Smooth muscle cell (in vitro differentiated cells): ENCODE results near the gene ITFG1. TPM values are rescaled to one million over a fixed set of nuclear protein-coding genes. Genes with fewer than 3 reads are reported as not detected.
"Not testable (repeated sequence)": the region's sequence is repeated elsewhere in the genome, so short reads cannot be mapped to it uniquely, and the experiment has no call there.

Experiments used
- DNase-seq: peaks from one replicate; lab custom pipeline; 2025; ENCODE audit not compliant: unreplicated experiment; lab: John Stamatoyannopoulos, UW
- H2AFZ ChIP-seq: fragments of 200-600 bp; sonication (generic); 2 replicates; pipeline ENCODE4 v1.6.0; 2016; ENCODE audit warnings: antibody characterized with exemption, low read depth, mild to moderate bottlenecking
- H3F3A ChIP-seq: fragments of 200-600 bp; sonication (generic); 2 replicates; pipeline ENCODE4 v1.6.0; 2017; ENCODE audit warnings: antibody characterized with exemption, low read depth
- H3K27ac ChIP-seq: fragments of 200-600 bp; sonication (generic); 2 replicates; pipeline ENCODE4 v1.5.1; 2016; ENCODE audit warnings: low read depth, mild to moderate bottlenecking
- H3K27me3 ChIP-seq: fragments of 200-600 bp; sonication (generic); 2 replicates; pipeline ENCODE4 v1.6.1; 2016; ENCODE audit warnings: low read depth, mild to moderate bottlenecking
- H3K36me3 ChIP-seq: fragments of 200-600 bp; sonication (generic); 2 replicates; pipeline ENCODE4 v1.5.1; 2016; ENCODE audit warnings: low read depth
- H3K4me1 ChIP-seq: fragments of 200-600 bp; sonication (generic); 2 replicates; pipeline ENCODE4 v1.5.1; 2016; ENCODE audit warnings: low read depth
- H3K4me2 ChIP-seq: fragments of 200-600 bp; sonication (generic); 2 replicates; pipeline ENCODE4 v1.6.0; 2016; ENCODE audit warnings: mild to moderate bottlenecking
- H3K4me3 ChIP-seq: fragments of 200-600 bp; sonication (generic); 2 replicates; pipeline ENCODE4 v1.5.1; 2016; ENCODE audit warnings: mild to moderate bottlenecking
- H3K79me2 ChIP-seq: fragments of 200-600 bp; sonication (generic); 2 replicates; pipeline ENCODE4 v1.6.0; 2016; ENCODE audit warnings: low read depth, mild to moderate bottlenecking
- H3K9ac ChIP-seq: fragments of 200-600 bp; sonication (generic); 2 replicates; pipeline ENCODE4 v1.6.0; 2016; ENCODE audit warnings: low read depth
- H3K9me3 ChIP-seq: fragments of 200-600 bp; sonication (generic); replicated peaks from 2 replicates; pipeline ENCODE4 v1.5.1; 2016; ENCODE audit warnings: low read depth
- H4K20me1 ChIP-seq: fragments of 200-600 bp; sonication (generic); 2 replicates; pipeline ENCODE4 v1.6.0; 2016; ENCODE audit warnings: low read depth
- CTCF ChIP-seq: fragments of 200-600 bp; sonication (generic); IDR thresholded peaks from 2 replicates; pipeline ENCODE4 v1.5.1; 2017; ENCODE audit warnings: borderline replicate concordance, mild to moderate bottlenecking, antibody characterized with exemption; ENCODE audit not compliant: insufficient read depth, poor library complexity, severe bottlenecking
- WGBS: methylation state at CpG from one replicate; pipeline ENCODE4 v1.1.7; 2016; ENCODE audit warnings: low lambda C conversion rate; 5-methylcytosine and 5-hydroxymethylcytosine counted together
- polyA plus RNA-seq: library from polyadenylated mRNA; unstranded; fragments of >200 nt; fragmentation: Nextera tagmentation; extraction: Ambion mirVana; gene quantifications from 2 replicates; pipeline ENCODE4 v1.2.1, GENCODE V29; 2016
- total RNA-seq: library from RNA; depleted of rRNA; stranded (reverse); fragments of >200 nt; gene quantifications from 2 replicates; pipeline ENCODE4 v1.2.3, GENCODE V29; 2014

ITFG1 gene
- total and polyA plus RNA-seq, 2 experiments from 2014 or later, result 75.2 to 100 TPM

DNA sequence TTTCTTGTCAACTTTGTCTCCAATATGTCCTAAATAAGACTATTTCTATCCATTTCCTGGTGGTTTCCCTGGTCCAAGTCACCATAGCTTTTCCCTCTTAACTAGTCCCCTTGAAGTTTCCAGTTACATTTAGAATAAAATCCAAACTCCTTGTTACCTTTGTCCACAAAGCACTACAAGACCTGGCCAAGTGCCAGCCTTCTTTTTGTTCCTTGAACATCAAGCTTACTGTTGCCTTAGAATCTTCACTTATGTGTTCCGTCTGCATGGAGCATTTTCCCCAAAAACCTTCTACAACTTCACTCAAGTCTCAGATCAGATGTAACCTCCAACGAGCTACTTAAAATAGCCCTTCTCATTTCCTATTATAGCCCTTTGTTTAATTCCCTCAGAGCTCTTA is 101.4 kb downstream of the ITFG1 start:
- no peak for DNase-seq
- Histone ChIP-seq H3K4me2 (no peak overlapping the region), H4K20me1 (peaks cover 9% of the 10 kb centered on the region), H3F3A (no peaks in the 10 kb centered on the region), H3K4me1 (no peaks in the 10 kb centered on the region), H3K9ac (no peak overlapping the region), H2AFZ (no peak overlapping the region), H3K36me3 (no peaks in the 10 kb centered on the region), H3K79me2 (no peaks in the 10 kb centered on the region), H3K27ac (no peak overlapping the region), H3K9me3 (no peaks in the 10 kb centered on the region), H3K27me3 (no peaks in the 10 kb centered on the region), H3K4me3 (no peak overlapping the region)
- TF ChIP-seq CTCF, result no peak
- 96% methylated on average over 2 of the region's 2 CpGs for WGBS

DNA sequence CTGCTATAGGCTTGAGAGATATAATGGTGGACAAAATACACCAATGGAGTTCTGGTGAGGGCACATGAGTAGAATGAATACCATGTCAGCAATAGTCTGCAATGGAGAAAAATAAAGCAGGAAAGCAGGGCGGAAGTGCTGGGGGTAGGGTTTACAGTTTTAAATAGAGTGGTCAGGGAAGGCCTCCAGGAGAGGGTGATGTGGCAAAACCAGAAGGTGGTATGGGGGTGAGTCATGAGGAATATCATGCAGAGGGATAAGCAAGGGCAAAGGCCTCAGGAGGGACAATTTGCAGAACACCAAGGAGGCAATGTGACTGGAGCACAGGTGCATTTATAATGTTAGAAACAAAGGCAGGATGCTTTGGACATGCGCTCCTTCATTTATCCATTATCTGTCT is 102.0 kb downstream of the ITFG1 start:
- DNase-seq, result no peak
- no peaks in the 10 kb centered on the region for H3K79me2 ChIP-seq
- no peak for TF ChIP-seq CTCF

GRCh38 chr16:47349029-47349428 is 111.8 kb downstream of the ITFG1 start:
- H3K4me3 ChIP-seq, H3K79me2 ChIP-seq, H3K4me1 ChIP-seq, H3F3A ChIP-seq, H3K27ac ChIP-seq, H4K20me1 ChIP-seq, H3K36me3 ChIP-seq, H3K4me2 ChIP-seq, H3K9ac ChIP-seq, H3K9me3 ChIP-seq, H2AFZ ChIP-seq, DNase-seq, H3K27me3 ChIP-seq: not testable (repeated sequence)
- 96% methylated on average over 2 of the region's 2 CpGs for WGBS

More for the DNA sequence above, 102.0 kb downstream of the ITFG1 start:
- H3K9me3 ChIP-seq, result peaks cover 6% of the 10 kb centered on the region
- peaks cover 9% of the 10 kb centered on the region for H4K20me1 ChIP-seq
- no peak overlapping the region for H2AFZ ChIP-seq
- no peak overlapping the region for H3K27ac ChIP-seq
- peaks cover 4% of the 10 kb centered on the region for H3K36me3 ChIP-seq
- no peaks in the 10 kb centered on the region for H3K27me3 ChIP-seq
- H3F3A ChIP-seq, result no peaks in the 10 kb centered on the region
- H3K4me3 ChIP-seq, result no peak overlapping the region
- 89% methylated on average over 2 of the region's 2 CpGs for WGBS
- H3K4me2 ChIP-seq, result no peak overlapping the region
- no peak overlapping the region for H3K9ac ChIP-seq
- no peaks in the 10 kb centered on the region for H3K4me1 ChIP-seq

GRCh38 chr16:47347021-47347696 is 113.7 kb downstream of the ITFG1 start:
- H3F3A ChIP-seq, DNase-seq, H3K4me1 ChIP-seq, H3K4me3 ChIP-seq, H3K4me2 ChIP-seq, H4K20me1 ChIP-seq, H3K79me2 ChIP-seq, H3K9me3 ChIP-seq, H3K36me3 ChIP-seq, H3K27ac ChIP-seq, H3K27me3 ChIP-seq, H3K9ac ChIP-seq, H2AFZ ChIP-seq: not testable (repeated sequence)
- WGBS, result 96% methylated on average over 23 of the region's 23 CpGs

DNA sequence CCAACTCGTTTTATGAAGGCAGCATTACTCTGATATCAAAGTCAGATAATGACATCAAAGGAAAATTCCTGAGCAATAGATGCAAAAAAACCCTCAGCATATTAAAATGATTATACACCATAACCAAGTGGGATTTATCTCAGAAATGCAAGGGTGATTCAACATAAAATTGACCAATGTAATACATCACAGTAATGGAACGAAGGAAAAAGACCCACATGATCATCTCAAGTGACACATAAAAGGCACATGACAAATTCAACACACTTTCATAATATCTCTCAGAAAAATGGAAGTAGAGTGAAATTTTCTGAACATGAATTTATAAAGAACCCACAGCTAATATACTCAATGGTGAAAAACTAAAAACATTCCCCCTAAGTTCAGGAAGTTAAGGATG is 118.8 kb downstream of the ITFG1 start:
- no peak overlapping the region for H3K4me2 ChIP-seq
- 85% methylated on average over 2 of the region's 2 CpGs for WGBS
- H3K27me3 ChIP-seq, result no peaks in the 10 kb centered on the region
- peaks cover 4% of the 10 kb centered on the region for H3K36me3 ChIP-seq
- no peak for TF ChIP-seq CTCF
- no peaks in the 10 kb centered on the region for H4K20me1 ChIP-seq
- H3K27ac ChIP-seq, result no peak overlapping the region
- H3K4me1 ChIP-seq, result no peaks in the 10 kb centered on the region
- H3K79me2 ChIP-seq, result no peaks in the 10 kb centered on the region
- no peak for DNase-seq
- H3F3A ChIP-seq, result no peaks in the 10 kb centered on the region
- no peak overlapping the region for H3K4me3 ChIP-seq
- H2AFZ ChIP-seq, result no peak overlapping the region
- H3K9me3 ChIP-seq, result no peaks in the 10 kb centered on the region
- no peak overlapping the region for H3K9ac ChIP-seq

DNA sequence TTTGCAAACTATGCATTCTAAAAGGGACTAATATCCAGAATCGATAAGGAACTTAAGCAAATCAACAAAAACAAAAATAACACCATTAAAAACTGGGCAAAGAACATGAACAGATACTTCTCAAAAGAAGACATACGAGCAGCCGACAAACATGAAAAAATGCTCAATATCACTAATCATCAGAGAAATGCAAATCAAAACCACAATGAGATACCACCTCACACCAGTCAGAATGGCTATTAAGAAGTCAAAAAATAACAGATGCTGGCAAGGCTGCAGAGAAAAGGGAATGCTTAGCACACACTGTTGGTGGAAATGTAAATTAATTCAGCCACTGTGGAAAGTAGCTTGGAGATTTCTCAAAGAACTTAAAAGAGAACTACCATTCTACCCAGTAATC is 130.3 kb downstream of the ITFG1 start:
- H3K36me3 ChIP-seq, H3K79me2 ChIP-seq, H3K9ac ChIP-seq, DNase-seq, H3K9me3 ChIP-seq, H3F3A ChIP-seq, H3K4me1 ChIP-seq, H3K27me3 ChIP-seq, H3K4me3 ChIP-seq, H3K4me2 ChIP-seq, H4K20me1 ChIP-seq, H2AFZ ChIP-seq, H3K27ac ChIP-seq: not testable (repeated sequence)
- WGBS, result 96% methylated on average over 3 of the region's 3 CpGs
